Muscle of back (tissue), 11 donors: Measurements from ENCODE around the gene GNAI1. TPM values are rescaled to one million over a fixed set of nuclear protein-coding genes. Genes with fewer than 3 reads are reported as not detected.
A peak's percentile ranks its signal among the peaks of the same experiment; 100 is the strongest.
"Not testable (repeated sequence)": the region's sequence is repeated elsewhere in the genome, so short reads cannot be mapped to it uniquely, and the experiment has no call there.

Experiments used
- DNase-seq, 3 donors: peaks; one replicate each; pipeline versions ENCODE4 v3.0.0 to v3.0.0-alpha.2; 2013
- polyA plus RNA-seq, 10 donors: library from polyadenylated mRNA; unstranded; fragments of 120-200 nt; gene quantifications; one replicate each; pipeline ENCODE4 v1.2.1, GENCODE V29; 2013; ENCODE audit not compliant: insufficient read length in 10 of 10

GNAI1 gene
- polyA plus RNA-seq, 10 donors: 29.9 to 61.1 (median 41.2) TPM

- peak in 1 of 3 donors; percentile 45 for DNase-seq
These were observed 20.2 kb downstream of the GNAI1 start for GRCh38 chr7:80154656-80155333.

GRCh38 chr7:80155374-80155773 is 20.7 kb downstream of the GNAI1 start:
- DNase-seq: no peak

GRCh38 chr7:80157770-80158169 is 23.1 kb downstream of the GNAI1 start:
- DNase-seq: not testable (repeated sequence)

GRCh38 chr7:80159802-80160201 is 25.2 kb downstream of the GNAI1 start:
- DNase-seq: no peak

- no peak for DNase-seq
These were observed 26.8 kb downstream of the GNAI1 start for GRCh38 chr7:80161466-80161865.

GRCh38 chr7:80165177-80165576 is 30.5 kb downstream of the GNAI1 start:
- no peak for DNase-seq

- DNase-seq: no peak
These were observed 35.8 kb downstream of the GNAI1 start for GRCh38 chr7:80170445-80170844.

GRCh38 chr7:80172387-80172786 is 37.8 kb downstream of the GNAI1 start:
- DNase-seq: no peak

- DNase-seq: no peak
These were observed 41.1 kb downstream of the GNAI1 start for GRCh38 chr7:80175744-80176143.

- no peak for DNase-seq
These were observed 46.8 kb downstream of the GNAI1 start for GRCh38 chr7:80181411-80181810.

- DNase-seq: no peak
These were observed 48.1 kb downstream of the GNAI1 start for GRCh38 chr7:80182630-80183276.

- peak in 2 of 3 donors; percentile 36 to 49 for DNase-seq
These were observed 48.7 kb downstream of the GNAI1 start for GRCh38 chr7:80183351-80183750.

- DNase-seq: no peak
These were observed 49.5 kb downstream of the GNAI1 start for GRCh38 chr7:80183900-80184685.

GRCh38 chr7:80184693-80185092 is 50.1 kb downstream of the GNAI1 start:
- DNase-seq: no peak

GRCh38 chr7:80185571-80185970 is 50.9 kb downstream of the GNAI1 start:
- DNase-seq: peak in 1 of 3 donors; percentile 46

GRCh38 chr7:80186721-80187120 is 52.1 kb downstream of the GNAI1 start:
- no peak for DNase-seq

GRCh38 chr7:80187279-80187678 is 52.6 kb downstream of the GNAI1 start:
- no peak for DNase-seq

GRCh38 chr7:80187727-80188126 is 53.1 kb downstream of the GNAI1 start:
- DNase-seq: no peak

GRCh38 chr7:80189638-80190037 is 55.0 kb downstream of the GNAI1 start:
- DNase-seq: no peak

- DNase-seq: peak in 1 of 3 donors; percentile 53
These were observed 63.0 kb downstream of the GNAI1 start for GRCh38 chr7:80197627-80198026.

- DNase-seq: no peak
These were observed 64.4 kb downstream of the GNAI1 start for GRCh38 chr7:80199051-80199450.

GRCh38 chr7:80204454-80204853 is 69.8 kb downstream of the GNAI1 start:
- DNase-seq: peak in 1 of 3 donors; percentile 57

- no peak for DNase-seq
These were observed 70.3 kb downstream of the GNAI1 start for GRCh38 chr7:80204919-80205318.
